Gastrocnemius medialis (tissue), 4 donors: Measurements from ENCODE around the gene TARDBP. TPM values are rescaled to one million over a fixed set of nuclear protein-coding genes. Genes with fewer than 3 reads are reported as not detected.

ENCODE experiments used
- ATAC-seq, 2 donors: fragments of 150-250 bp; one replicate each; pipeline ENCODE4 v1.9.1; 2016
- DNase-seq, 2 donors: peaks; one replicate each; pipeline ENCODE4 v3.0.0-alpha.2; 2019
- H3K27ac ChIP-seq, 4 donors: fragments of 200-600 bp; sonication (generic); 1 replicate in 1 of 4; 2 replicates in 3 of 4; pipeline ENCODE4 v1.5.1; 2016 to 2018; ENCODE audit warnings: mild to moderate bottlenecking in 2 of 4, moderate library complexity in 1 of 4
- H3K27me3 ChIP-seq, 3 donors: fragments of 200-600 bp; sonication (generic) in 2 of 3; 1 replicate in 1 of 3; 2 replicates in 2 of 3; pipeline versions ENCODE4 v1.5.1 to v1.6.0; 2016 to 2019; ENCODE audit warnings: mild to moderate bottlenecking in 1 of 3, moderate library complexity in 1 of 3
- H3K36me3 ChIP-seq, 2 donors: fragments of 200-600 bp; sonication (generic) in 1 of 2; one replicate each; pipeline ENCODE4 v1.5.1; 2017 to 2018
- H3K4me1 ChIP-seq, 2 donors: fragments of 200-600 bp; sonication (generic) in 1 of 2; one replicate each; pipeline ENCODE4 v1.5.1; 2016 to 2017; ENCODE audit warnings: mild to moderate bottlenecking in 2 of 2
- H3K4me3 ChIP-seq, 4 donors: fragments of 200-600 bp; sonication (generic) in 3 of 4; 1 replicate in 1 of 4; 2 replicates in 3 of 4; pipeline ENCODE4 v1.5.1; 2016 to 2019; ENCODE audit warnings: mild to moderate bottlenecking in 2 of 4
- H3K9me3 ChIP-seq, 3 donors: fragments of 200-600 bp; sonication (generic) in 2 of 3; 1 replicate in 1 of 3; 2 replicates in 2 of 3; pipeline ENCODE4 v1.5.1; 2016 to 2019
- POLR2A ChIP-seq, 2 donors: fragments of 450-650 bp; IDR thresholded peaks; one replicate each; pipeline ENCODE4 v1.6.1; 2017; ENCODE audit warnings: antibody characterized with exemption in 2 of 2, mild to moderate bottlenecking in 2 of 2, moderate library complexity in 2 of 2
- in situ Hi-C, 4 donors: fragments of 200-750 bp; cut with MboI; loops; one replicate each; pipeline versions ENCODE4 v1.15.0 to v1.8.0; 2017; ENCODE audit warnings: low sequenced_read_pairs in 4 of 4
- intact Hi-C: fragments of 100-400 bp; cut with DNase I; formaldehyde crosslinking; loops from one replicate; pipeline ENCODE4 v1.15.1; 2023; ENCODE audit warnings: low total_unique reads
- total RNA-seq, 4 donors: library from RNA; depleted of rRNA; stranded (reverse); fragments of >200 nt; gene quantifications; one replicate each; pipeline versions ENCODE4 v1.1.0 to v1.2.3, GENCODE V29; 2016
- TF ChIP-seq, protein P1 (sequence below), 5 experiments: fragments of 450-650 bp in 3 of 5; fragments of 200-600 bp in 2 of 5; sonication (generic) in 2 of 5; IDR thresholded peaks in 4 of 5; conservative IDR thresholded peaks in 1 of 5; 1 replicate in 4 of 5; 2 replicates in 1 of 5; pipeline ENCODE4 v1.5.1; 2016 to 2019; ENCODE audit warnings: antibody characterized with exemption in 5 of 5, mild to moderate bottlenecking in 3 of 5, moderate library complexity in 3 of 5

TARDBP gene
- total RNA-seq, result 100 to 1,000 TPM in 1 of 4 donors, 10 to 100 TPM in 3; 72.0 to 101 (median 85.5) TPM

DNA sequence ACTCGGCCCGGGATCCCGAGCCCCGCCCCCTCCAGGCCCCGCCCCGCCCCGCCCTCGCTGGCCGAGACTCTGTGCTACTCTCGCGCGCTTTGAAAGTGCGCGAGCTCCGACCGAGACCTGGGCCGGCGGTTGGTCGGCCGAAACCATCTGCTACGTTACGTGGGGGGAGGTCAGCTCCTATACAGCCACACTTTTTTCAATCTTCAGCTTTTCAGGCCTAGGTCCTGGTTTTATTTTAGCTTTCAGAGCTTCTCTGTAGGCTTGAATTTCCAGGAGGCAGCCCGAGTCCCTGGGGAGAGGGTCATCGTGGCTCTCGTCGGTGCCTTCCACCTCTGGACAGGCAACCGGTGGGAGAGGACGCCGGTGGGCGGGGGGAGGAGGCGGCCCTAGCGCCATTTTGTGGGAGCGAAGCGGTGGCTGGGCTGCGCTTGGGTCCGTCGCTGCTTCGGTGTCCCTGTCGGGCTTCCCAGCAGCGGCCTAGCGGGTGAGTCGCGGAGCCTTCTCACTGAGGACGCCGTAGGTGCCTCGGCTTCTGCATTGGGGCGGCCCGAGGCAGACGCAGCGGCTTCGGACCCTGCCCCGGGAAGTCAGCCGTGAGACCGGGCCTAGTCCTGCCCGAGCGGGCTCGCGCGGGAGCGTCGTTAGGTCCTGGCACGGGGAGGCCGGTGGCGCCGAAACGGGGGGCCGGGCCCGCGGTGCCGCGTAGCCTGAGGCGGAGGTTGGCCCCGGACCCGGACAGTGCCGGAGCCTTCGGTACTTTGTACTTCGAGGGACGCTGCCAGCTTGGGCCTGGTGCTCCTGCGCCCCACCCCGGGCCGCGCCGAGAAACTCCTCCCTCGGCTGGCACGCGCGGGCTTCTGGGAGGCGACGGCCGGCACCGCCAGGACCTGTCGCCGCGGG lies at the start of gene TARDBP:
TARDBP (plus strand) TSS at position 395 of the 900 bp plus-strand sequence. CDS start 1,074 bp downstream, outside the sequence.
- Histone ChIP-seq H3K27me3 (no peaks in the 10 kb centered on the region), H3K4me1 (peaks cover 37 to 39% of the 10 kb centered on the region in 2 donors), H3K27ac (peak within 1 kb of the TSS; percentile 93 to 99 (median 97)), H3K9me3 (no peaks in the 10 kb centered on the region), H3K4me3 (peak within 1 kb of the TSS; percentile 83 to 96 (median 90)), H3K36me3 (peaks cover 5 to 41% of the 10 kb centered on the region in 2 donors)
- DNase-seq (peak; percentile 75 to 84), ATAC-seq (peak; percentile 93 to 95)
- peak; percentile 97 to 99 for TF ChIP-seq POLR2A (IDR thresholded peaks at IDR 0.05)
- TF ChIP-seq, protein P1, sequence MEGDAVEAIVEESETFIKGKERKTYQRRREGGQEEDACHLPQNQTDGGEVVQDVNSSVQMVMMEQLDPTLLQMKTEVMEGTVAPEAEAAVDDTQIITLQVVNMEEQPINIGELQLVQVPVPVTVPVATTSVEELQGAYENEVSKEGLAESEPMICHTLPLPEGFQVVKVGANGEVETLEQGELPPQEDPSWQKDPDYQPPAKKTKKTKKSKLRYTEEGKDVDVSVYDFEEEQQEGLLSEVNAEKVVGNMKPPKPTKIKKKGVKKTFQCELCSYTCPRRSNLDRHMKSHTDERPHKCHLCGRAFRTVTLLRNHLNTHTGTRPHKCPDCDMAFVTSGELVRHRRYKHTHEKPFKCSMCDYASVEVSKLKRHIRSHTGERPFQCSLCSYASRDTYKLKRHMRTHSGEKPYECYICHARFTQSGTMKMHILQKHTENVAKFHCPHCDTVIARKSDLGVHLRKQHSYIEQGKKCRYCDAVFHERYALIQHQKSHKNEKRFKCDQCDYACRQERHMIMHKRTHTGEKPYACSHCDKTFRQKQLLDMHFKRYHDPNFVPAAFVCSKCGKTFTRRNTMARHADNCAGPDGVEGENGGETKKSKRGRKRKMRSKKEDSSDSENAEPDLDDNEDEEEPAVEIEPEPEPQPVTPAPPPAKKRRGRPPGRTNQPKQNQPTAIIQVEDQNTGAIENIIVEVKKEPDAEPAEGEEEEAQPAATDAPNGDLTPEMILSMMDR (IDR thresholded peaks at IDR 0.05 in 4 of 5, conservative IDR thresholded peaks at IDR 0.05 in 1 of 5), result no peak
- in situ Hi-C loops, result no loop called here
- intact Hi-C loops, result loop anchor here (1.0 to 5.0 kb wide), 4 partner anchors 32 to 725 kb away; partner anchors contain the start of genes AGTRAP and SRM

DNA sequence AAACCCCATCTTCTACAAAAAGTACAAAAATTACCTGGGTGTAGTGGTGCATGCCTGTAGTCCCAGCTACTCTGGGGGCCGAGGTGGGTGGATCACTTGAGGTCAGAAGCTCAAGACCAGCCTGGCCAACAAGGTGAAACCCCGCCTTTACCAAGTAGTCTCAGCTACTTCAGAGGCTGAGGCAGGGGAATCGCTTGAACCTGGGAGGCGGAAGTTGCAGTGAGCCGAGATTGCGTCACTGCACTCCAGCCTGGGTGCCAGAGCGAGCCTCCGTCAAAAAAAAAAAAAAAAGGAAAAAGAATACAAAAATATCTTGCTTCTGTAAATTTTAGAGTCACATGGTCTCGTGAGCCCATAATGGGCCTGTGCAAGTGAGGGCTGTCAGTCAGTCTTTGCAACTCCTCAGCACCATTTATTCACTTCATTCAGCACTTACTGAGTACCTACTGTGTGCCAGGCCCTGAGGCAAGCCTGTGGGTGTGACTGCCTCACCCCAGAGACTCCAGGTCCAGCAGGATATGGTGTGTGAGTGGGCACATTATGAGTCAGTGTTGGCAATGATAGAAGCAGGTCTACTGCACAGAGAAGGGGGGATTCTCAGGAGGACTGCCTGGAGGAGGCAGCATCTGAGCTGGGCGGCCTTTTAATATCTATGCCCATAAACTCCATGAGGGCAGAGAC lies 46.8 kb upstream of the TARDBP start:
- ATAC-seq, result no peak
- Histone ChIP-seq H3K9me3 (no peaks in the 10 kb centered on the region), H3K27ac (no peak overlapping the region), H3K36me3 (no peaks in the 10 kb centered on the region), H3K4me3 (no peak overlapping the region), H3K4me1 (peaks cover 16 to 17% of the 10 kb centered on the region in 2 donors), H3K27me3 (no peaks in the 10 kb centered on the region)
- TF ChIP-seq, protein P1 (IDR thresholded peaks at IDR 0.05 in 4 of 5, conservative IDR thresholded peaks at IDR 0.05 in 1 of 5), result no peak
- no peak for TF ChIP-seq POLR2A (IDR thresholded peaks at IDR 0.05)
- DNase-seq, result no peak
- intact Hi-C loops (no loop called here), in situ Hi-C loops (no loop called here)

DNA sequence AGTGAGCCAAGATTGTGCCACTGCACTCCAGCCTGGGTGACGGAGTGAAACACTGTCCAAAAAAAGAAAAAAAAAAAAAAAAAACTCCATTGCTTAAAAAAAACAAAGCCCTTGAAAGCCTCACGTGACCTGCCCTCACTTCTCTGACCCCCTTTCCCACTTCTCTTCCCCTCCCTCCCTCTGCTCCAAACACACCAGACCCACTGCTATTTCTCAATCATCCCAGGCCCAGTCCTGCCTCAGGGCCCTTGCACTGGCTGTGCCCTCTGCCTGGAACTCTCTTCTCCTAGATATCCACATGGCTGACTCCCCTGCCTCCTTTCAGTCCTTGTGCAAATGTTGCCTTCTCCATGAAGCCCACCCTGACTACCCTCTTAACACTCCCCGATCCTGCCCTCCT lies 45.4 kb upstream of the TARDBP start:
- Histone ChIP-seq H3K9me3 (no peaks in the 10 kb centered on the region), H3K4me1 (peaks cover 9% of the 10 kb centered on the region in 2 donors), H3K27ac (no peak overlapping the region), H3K27me3 (no peaks in the 10 kb centered on the region), H3K4me3 (no peak overlapping the region), H3K36me3 (no peaks in the 10 kb centered on the region)
- no peak for DNase-seq
- no peak for ATAC-seq
- TF ChIP-seq POLR2A (IDR thresholded peaks at IDR 0.05), result no peak
- TF ChIP-seq, protein P1 (IDR thresholded peaks at IDR 0.05 in 4 of 5, conservative IDR thresholded peaks at IDR 0.05 in 1 of 5), result no peak
- intact Hi-C loops (no loop called here), in situ Hi-C loops (no loop called here)

DNA sequence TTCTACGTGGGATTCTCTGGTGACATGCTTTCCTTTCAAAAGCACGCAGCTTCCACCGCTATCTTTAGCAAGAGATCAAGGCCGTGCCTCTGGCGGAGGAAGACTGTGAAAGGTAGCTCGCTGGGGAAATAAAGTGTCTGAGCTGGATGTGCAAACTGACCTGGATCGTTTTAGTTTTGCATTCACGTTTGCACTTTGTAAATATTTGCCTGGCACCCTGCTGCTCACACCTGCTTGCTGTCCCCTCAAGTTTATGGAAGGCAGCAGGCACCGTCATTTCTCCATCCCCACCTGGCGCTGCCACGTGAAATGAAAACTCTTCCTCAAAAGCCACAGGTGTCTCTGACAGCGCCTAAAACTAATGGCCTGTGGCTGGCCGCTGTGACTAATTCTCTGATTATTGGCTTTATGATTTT lies 44.0 kb upstream of the TARDBP start:
- ATAC-seq (no peak), DNase-seq (no peak)
- H3K9me3 ChIP-seq, result no peaks in the 10 kb centered on the region
- H3K4me1 ChIP-seq, result peaks cover 9 to 11% of the 10 kb centered on the region in 2 donors
- peak overlapping the region in 2 of 4 donors; percentile 9 to 17 for H3K4me3 ChIP-seq
- no peak for TF ChIP-seq POLR2A (IDR thresholded peaks at IDR 0.05)
- TF ChIP-seq, protein P1 (IDR thresholded peaks at IDR 0.05 in 4 of 5, conservative IDR thresholded peaks at IDR 0.05 in 1 of 5), result no peak
- in situ Hi-C loops (no loop called here), intact Hi-C loops (no loop called here)
- H3K36me3 ChIP-seq, result no peaks in the 10 kb centered on the region
- H3K27me3 ChIP-seq, result no peaks in the 10 kb centered on the region
- peak overlapping the region in 1 of 4 donors; percentile 14 for H3K27ac ChIP-seq
